Middle frontal gyrus (tissue), 1 donor: Measurements from ENCODE around the gene EGR4.
"Not testable (repeated sequence)": the region's sequence is repeated elsewhere in the genome, so short reads cannot be mapped to it uniquely, and the experiment has no call there.

Source experiments
- DNase-seq: peaks from one replicate; pipeline ENCODE4 v3.0.0-alpha.2; 2015; ENCODE audit warnings: low spot score; ENCODE audit errors: extremely low spot score

Gene EGR4

GRCh38 chr2:73264332-73264606, 29.1 kb downstream of the EGR4 start:
- DNase-seq = no peak

- no peak for DNase-seq
Observed at GRCh38 chr2:73263540-73264331, 29.6 kb downstream of the EGR4 start.

GRCh38 chr2:73262691-73263429, 30.5 kb downstream of the EGR4 start:
- DNase-seq = not testable (repeated sequence)

GRCh38 chr2:73262108-73262651, 31.2 kb downstream of the EGR4 start:
- DNase-seq = no peak

GRCh38 chr2:73260338-73260984, 32.9 kb downstream of the EGR4 start:
- no peak for DNase-seq

- no peak for DNase-seq
Observed at GRCh38 chr2:73259704-73260337, 33.5 kb downstream of the EGR4 start.

- no peak for DNase-seq
Observed at GRCh38 chr2:73259276-73259675, 34.1 kb downstream of the EGR4 start.

GRCh38 chr2:73258913-73259215, 34.5 kb downstream of the EGR4 start:
- DNase-seq = no peak

- DNase-seq = no peak
Observed at GRCh38 chr2:73258186-73258912, 35.0 kb downstream of the EGR4 start.

GRCh38 chr2:73257425-73258125, 35.8 kb downstream of the EGR4 start:
- no peak for DNase-seq

- DNase-seq = no peak
Observed at GRCh38 chr2:73257021-73257420, 36.3 kb downstream of the EGR4 start.

- DNase-seq = no peak
Observed at GRCh38 chr2:73256618-73256922, 36.8 kb downstream of the EGR4 start.

GRCh38 chr2:73255907-73256617, 37.3 kb downstream of the EGR4 start:
- no peak for DNase-seq

- no peak for DNase-seq
Observed at GRCh38 chr2:73255007-73255644, 38.2 kb downstream of the EGR4 start.

- no peak for DNase-seq
Observed at GRCh38 chr2:73254343-73255006, 38.9 kb downstream of the EGR4 start.

GRCh38 chr2:73253901-73254300, 39.4 kb downstream of the EGR4 start:
- DNase-seq = no peak

- no peak for DNase-seq
Observed at GRCh38 chr2:73253400-73253799, 39.9 kb downstream of the EGR4 start.

GRCh38 chr2:73252238-73253027, 40.9 kb downstream of the EGR4 start:
- DNase-seq = no peak
